Activated gamma-delta T cell treated with anti-CD3 and anti-CD28 coated beads, Interleukin-2, amount 50 U/mL, for 16 hours (primary cell): ENCODE data around the gene SYNJ2BP.
"Not testable (repeated sequence)": the region's sequence is repeated elsewhere in the genome, so short reads cannot be mapped to it uniquely, and the experiment has no call there.

ENCODE experiments used
- DNase-seq: peaks from one replicate; pipeline ENCODE4 v3.0.0-alpha.2; 2020; ENCODE audit warnings: low read depth

The SYNJ2BP gene, protein sequence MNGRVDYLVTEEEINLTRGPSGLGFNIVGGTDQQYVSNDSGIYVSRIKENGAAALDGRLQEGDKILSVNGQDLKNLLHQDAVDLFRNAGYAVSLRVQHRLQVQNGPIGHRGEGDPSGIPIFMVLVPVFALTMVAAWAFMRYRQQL

GRCh38 chr14:70416725-70417349 is at the start of gene SYNJ2BP:
SYNJ2BP (minus strand) TSS chr14:70417090; CDS start chr14:70416963, 127 bp downstream.
- DNase-seq, result peak; percentile 24

GRCh38 chr14:70454731-70455130 is 37.8 kb upstream of the SYNJ2BP start:
- DNase-seq, result no peak

DNA sequence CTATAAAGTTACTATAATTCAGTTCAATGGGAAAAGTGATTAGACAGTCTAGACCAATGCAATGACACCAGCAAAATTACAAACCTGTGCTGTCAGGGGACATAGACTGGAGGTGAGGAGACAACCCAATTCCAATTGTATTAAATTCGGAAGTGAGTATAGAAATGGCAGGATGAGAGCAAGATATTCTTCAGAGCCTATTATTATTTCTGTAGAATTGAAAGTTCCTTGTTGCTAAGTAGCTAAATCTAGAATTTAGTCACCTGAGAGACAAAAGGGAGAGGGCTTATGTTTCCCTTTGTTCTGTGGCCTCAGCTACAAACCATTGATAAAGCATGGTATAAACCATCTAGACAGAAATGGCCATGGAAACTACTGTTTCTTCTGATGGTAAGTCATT is 35.0 kb upstream of the SYNJ2BP start, which contains the start of gene ADAM21:
Gene ADAM21 (plus strand): TSS at position 301 of the 400 bp plus-strand sequence. CDS start 5,326 bp downstream, outside the sequence.
- no peak for DNase-seq

DNA sequence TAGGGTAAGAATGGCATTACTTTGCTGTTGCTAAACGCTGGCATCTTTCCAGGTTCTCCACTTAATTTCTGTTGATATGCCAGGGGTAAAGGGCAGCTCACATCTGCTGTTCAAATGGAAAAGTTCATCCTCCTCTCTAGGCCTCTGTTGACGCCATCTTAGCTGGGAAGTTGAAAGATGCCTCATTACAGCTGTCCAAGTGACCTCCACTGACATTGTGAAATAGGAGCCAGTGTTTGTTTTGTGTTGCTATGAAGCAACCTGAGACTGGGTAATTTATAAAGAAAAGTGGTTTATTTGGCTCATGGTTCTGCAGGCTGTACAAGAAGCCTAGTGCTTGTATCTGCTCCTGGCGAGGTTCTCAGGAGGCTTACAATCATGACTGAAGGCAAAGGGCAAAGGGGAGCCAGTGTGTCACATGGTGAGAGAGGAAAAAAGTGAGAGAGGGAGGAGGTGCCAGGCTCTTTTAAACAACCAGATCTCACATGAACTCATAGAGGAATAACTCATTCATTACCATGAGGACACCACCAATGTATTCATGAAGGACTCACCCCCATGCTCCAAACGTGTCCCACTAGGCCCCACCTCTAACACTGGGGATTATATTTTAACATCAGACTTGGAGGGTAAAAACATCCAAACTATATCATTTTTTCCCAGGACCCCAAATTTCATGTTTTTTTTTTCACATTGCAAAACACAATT is 31.9 kb upstream of the SYNJ2BP start:
- no peak for DNase-seq

GRCh38 chr14:70442750-70443149 is 25.9 kb upstream of the SYNJ2BP start:
- DNase-seq, result no peak

GRCh38 chr14:70441641-70442040 is 24.8 kb upstream of the SYNJ2BP start:
- no peak for DNase-seq

GRCh38 chr14:70436867-70437266 is 20.0 kb upstream of the SYNJ2BP start:
- DNase-seq, result no peak

DNA sequence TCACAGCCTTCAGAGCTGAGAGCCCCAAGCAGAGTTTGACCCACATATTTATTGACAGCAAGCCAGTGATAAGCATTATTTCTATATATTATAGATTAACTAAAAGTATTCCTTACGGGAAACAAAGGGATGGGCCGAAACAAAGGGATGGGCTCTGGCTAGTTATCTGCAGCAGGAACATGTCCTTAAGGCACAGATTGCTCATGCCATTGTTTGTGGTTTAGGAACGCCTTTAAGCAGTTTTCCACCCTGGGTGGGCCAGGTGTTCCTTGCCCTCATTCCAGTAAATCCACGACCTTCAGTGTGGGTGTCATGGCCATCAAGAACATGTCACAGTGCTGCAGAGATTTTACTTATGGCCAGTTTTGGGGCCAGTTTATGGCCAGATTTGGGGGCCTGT is 9.7 kb upstream of the SYNJ2BP start:
- not testable (repeated sequence) for DNase-seq

DNA sequence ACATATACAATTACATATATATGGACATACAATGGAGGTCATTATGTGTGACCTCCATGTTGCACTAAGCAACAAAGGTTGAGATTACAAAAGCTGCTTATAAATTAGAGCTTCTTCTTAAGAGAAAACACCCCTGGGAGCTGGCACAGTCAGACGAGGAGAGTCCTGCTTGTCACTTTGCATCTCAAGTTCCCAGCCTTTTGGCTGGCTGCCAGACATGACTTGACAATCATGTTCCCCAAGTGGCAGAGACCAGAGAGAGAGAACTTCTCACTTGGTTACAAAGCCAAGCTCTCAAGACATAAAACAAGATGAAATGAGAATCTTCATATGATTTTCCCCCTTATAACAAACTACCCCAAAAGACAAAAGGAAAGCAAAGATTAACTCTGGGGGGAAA is 8.5 kb upstream of the SYNJ2BP start:
- no peak for DNase-seq

- no peak for DNase-seq
Observed at GRCh38 chr14:70422538-70422937, 5.6 kb upstream of the SYNJ2BP start.

- DNase-seq, result not testable (repeated sequence)
Observed at GRCh38 chr14:70419270-70419931, 2.5 kb upstream of the SYNJ2BP start.

DNA sequence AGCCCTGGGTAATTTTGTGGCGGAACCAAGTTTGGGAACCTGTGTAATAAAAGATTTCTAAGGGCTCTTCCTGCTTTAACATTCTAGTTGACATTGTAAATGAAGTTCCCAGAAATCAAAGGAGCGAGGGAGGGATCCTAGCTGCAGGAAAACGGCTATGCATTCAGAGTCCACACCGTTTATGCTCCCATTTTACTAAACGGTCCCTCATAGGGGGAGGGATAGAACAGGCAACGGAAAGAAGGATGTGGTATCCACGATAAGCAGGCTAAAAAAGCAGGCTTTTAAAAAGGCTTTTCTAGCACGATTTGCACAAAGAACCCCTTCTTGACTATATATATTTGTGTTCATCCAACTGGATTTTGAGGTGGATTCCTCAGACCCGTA is 559 bp downstream of the SYNJ2BP start:
- DNase-seq, result no peak

DNA sequence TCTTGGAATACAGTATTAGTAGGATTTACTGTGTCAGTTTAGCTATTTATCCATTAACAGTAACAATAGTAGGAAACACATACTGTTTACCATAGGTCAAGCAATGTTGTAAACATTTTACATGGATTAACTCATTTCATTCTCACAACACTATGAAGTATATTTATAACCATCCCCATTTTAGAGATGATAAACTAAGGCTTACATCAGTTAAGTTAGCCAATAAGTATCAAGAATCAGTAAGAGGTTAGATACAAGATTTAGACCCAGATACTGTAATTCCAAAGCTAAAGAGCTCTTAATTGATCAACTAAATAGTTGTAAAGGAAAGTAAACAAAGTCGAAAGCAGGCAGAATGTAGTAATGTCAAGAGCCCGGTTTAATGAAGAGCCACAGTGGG is 1.1 kb downstream of the SYNJ2BP start:
- no peak for DNase-seq

DNA sequence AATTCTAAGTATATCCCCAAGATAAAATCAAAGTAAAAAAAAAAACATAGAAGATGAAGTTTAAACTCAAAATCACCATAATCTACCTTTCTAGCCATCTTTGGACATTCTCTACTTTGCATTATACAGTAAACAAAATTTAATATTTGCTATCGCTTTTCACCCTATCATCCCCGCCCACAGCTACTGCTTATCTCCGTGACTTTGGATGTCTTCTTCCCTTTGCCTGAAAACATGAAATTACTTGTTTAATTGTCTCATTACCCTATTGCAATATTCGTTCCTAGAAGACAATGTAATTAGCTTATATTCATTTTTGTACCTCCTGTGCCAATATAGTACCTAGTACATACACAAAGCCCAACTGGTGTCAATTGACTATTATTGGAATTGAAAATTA is 9.3 kb downstream of the SYNJ2BP start:
- no peak for DNase-seq

DNA sequence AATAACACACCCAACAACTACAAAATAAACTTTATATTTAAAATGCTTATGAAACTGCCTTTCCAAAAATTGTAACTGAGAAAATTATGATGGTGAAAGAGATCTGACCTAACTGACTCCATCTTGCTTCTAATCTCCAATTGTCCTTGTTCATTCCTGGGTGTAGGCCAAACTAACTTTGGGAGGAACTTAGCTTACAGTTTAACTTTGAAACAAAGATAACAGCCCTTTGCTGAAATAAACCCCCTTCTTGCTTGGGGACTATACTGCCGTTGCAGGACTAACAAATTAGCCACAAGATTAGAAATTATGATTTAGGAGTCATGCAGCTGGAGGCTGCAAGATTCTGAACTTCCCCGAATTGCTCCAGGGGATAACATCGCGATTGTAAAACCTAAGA is 10.7 kb downstream of the SYNJ2BP start:
- DNase-seq, result not testable (repeated sequence)

- DNase-seq, result not testable (repeated sequence)
Observed at GRCh38 chr14:70403335-70403734, 13.6 kb downstream of the SYNJ2BP start.

- no peak for DNase-seq
Observed at GRCh38 chr14:70401643-70402042, 15.2 kb downstream of the SYNJ2BP start.

DNA sequence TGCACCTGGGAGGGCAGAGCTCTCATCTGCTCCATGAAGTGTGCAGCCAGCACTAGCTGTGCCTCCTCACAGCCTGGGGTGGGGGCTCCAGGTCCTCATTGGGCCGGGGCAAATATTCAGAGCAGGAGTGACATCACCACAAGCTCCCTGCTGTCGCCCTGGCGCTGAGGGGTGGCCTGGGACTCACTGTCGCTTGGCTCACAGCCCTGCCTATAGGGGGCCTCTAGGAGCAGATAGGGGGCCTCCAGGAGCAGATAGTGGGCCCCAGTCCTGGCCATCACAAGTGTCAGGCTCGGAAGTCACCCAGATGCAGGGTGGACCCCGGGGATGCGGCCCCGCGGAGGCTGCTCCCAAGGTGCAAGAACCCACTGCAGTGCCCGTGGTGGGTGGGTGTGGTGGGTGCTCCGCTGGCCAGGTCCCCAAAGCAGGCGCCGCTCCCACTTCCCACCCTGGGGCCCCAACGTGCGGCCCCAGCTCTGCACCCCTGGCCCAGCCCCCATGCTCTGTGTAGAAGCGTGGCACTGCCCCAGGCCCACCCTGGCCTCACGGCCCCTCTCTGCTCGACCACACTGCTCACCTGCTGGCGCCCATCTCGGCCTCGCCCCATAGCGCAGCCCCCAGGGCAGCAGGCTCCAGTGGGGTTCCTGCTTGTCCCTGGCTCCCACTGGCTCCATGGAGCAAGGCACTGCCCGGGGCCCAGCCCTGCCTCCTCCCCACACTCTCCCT is 18.0 kb downstream of the SYNJ2BP start:
- DNase-seq, result no peak

DNA sequence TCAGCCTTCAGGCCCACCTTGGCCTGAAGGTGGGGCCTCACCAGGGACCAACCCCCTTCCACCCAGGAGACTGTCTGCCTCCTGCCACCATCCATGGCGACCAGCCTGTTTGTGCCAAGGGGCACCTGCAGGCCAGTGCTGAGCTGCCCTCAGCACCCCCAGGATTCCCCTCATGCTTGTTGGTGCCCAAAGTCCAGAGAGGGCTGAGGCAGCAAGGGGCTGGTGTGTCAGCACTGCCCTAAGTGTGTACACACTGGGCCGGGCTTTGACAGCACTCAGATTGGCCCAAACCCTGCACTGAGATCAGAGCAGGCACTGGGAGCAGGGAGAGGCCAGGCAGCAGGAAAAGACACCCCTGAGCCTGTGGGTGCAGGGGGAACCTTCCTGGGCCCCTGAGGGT is 18.6 kb downstream of the SYNJ2BP start:
- DNase-seq, result no peak

GRCh38 chr14:70397746-70398145 is 19.1 kb downstream of the SYNJ2BP start:
- DNase-seq, result no peak

DNA sequence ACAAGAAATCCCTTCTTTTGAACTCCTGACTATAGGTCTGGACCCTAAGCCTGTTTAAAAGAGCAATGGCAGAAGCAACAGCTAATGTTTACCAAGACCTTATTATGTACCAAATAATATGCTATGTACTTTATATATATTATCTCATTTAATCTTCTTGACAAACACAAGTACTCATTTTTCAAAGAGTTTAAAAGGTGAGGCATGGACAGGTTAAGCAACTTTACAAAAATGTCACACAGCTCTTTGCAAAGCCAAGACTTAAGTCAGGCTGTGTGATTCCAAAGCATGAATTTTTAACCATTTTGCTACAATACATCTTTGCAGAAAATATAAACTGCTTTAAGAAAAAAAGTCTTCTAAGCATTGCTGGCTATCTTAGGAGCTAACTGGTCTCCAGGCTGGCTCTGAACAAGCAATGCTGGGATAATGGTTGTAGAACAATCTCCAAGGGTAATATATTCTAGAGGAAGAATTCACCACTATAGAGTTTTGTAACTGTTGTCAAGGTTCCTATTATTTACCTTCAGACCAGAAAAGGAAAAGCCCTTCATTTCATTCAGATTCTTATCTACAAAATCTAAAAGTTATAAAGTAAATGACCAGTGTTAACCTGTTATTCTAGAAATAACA is 22.1 kb downstream of the SYNJ2BP start:
- DNase-seq, result no peak

GRCh38 chr14:70392676-70393075 is 24.2 kb downstream of the SYNJ2BP start:
- no peak for DNase-seq
